ENCODE data around the gene TIAM1. TPM values are rescaled to one million over a fixed set of nuclear protein-coding genes. Genes with fewer than 3 reads are reported as not detected.

Gene TIAM1
- total and polyA plus RNA-seq, 4 donors = 3.5 to 58.0 (median 11.8) TPM

DNA sequence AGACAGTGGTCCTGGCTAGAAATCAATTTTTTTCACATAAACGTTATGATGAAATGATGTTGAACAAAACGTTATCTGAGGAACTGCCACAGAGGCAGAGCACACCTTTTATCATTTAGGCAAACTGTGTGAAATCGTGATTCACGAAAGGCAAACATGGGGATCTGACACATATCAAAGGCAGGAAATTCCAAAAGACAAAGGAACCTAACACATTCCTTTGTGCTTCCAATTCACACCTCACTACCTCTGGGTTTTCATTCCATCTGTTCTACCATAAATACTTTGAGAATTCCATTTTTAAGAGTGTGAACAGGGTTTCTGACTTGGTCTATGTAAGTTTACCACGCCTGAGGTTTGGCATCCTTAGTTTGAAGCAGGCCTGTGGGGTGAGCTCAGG is 186.3 kb downstream of the TIAM1 start:
- no peak for ATAC-seq (ENCODE audit: insufficient read depth, low FRiP score)
- WGBS, 2 donors = 73% methylated on average over 5 of the region's 5 CpGs
- no peak overlapping the region for H3K9ac ChIP-seq (ENCODE audit: insufficient read depth in 1 of 2, low read length in 2 of 2)
- H3K27me3 ChIP-seq (ENCODE audit: control insufficient read depth in 3 of 3, insufficient read depth in 3 of 3, low read length in 2 of 3) = no peaks in the 10 kb centered on the region
- TF ChIP-seq, protein P1, sequence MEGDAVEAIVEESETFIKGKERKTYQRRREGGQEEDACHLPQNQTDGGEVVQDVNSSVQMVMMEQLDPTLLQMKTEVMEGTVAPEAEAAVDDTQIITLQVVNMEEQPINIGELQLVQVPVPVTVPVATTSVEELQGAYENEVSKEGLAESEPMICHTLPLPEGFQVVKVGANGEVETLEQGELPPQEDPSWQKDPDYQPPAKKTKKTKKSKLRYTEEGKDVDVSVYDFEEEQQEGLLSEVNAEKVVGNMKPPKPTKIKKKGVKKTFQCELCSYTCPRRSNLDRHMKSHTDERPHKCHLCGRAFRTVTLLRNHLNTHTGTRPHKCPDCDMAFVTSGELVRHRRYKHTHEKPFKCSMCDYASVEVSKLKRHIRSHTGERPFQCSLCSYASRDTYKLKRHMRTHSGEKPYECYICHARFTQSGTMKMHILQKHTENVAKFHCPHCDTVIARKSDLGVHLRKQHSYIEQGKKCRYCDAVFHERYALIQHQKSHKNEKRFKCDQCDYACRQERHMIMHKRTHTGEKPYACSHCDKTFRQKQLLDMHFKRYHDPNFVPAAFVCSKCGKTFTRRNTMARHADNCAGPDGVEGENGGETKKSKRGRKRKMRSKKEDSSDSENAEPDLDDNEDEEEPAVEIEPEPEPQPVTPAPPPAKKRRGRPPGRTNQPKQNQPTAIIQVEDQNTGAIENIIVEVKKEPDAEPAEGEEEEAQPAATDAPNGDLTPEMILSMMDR (IDR thresholded peaks at IDR 0.05; ENCODE audit: control extremely low read depth, extremely low read depth) = no peak
- no peak for DNase-seq
- peaks cover 4 to 12% (median 7%) of the 10 kb centered on the region in 4 donors for H3K9me3 ChIP-seq (ENCODE audit: control insufficient read depth in 4 of 4, insufficient read depth in 3 of 4, low read length in 3 of 4)
- H3K4me1 ChIP-seq (ENCODE audit: control insufficient read depth in 5 of 5, insufficient read depth in 5 of 5, low read length in 5 of 5) = peaks cover 0 to 34% (median 11%) of the 10 kb centered on the region in 5 donors
- no peak overlapping the region for H3K4me3 ChIP-seq
- H3K27ac ChIP-seq (ENCODE audit: low read depth in 1 of 2, low read length in 1 of 2) = no peak overlapping the region
- H3K36me3 ChIP-seq (ENCODE audit: control insufficient read depth in 4 of 4, insufficient read depth in 4 of 4, low read length in 4 of 4) = peaks cover 0 to 20% (median 5%) of the 10 kb centered on the region in 4 donors

DNA sequence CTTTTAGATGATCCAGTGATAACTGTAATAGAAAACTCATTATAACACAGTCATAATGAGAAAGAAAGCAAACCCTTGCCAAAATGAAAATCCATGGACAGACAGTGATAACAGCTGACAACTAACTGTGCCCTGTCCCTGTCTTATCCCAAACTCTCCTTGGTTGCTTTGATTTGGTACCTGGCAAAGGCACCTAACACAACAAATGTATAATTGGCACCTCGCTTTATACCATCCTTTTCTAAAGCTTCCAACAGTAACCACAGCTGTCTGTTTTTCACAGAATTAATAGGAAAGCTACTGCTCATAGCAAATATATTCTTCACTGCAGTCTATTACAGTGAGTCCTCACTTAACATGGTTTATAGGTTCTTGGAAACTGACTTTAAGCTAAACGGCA is 187.4 kb downstream of the TIAM1 start:
- peak in 1 of 3 donors; percentile 18 for DNase-seq
- Histone ChIP-seq H3K9ac (ENCODE audit: insufficient read depth in 1 of 2, low read length in 2 of 2) (no peak overlapping the region), H3K27ac (ENCODE audit: low read depth in 1 of 2, low read length in 1 of 2) (no peak overlapping the region), H3K27me3 (ENCODE audit: control insufficient read depth in 3 of 3, insufficient read depth in 3 of 3, low read length in 2 of 3) (no peaks in the 10 kb centered on the region), H3K36me3 (ENCODE audit: control insufficient read depth in 4 of 4, insufficient read depth in 4 of 4, low read length in 4 of 4) (peaks cover 0 to 21% (median 6%) of the 10 kb centered on the region in 4 donors), H3K4me3 (no peak overlapping the region), H3K9me3 (ENCODE audit: control insufficient read depth in 4 of 4, insufficient read depth in 3 of 4, low read length in 3 of 4) (peaks cover 4 to 13% (median 7%) of the 10 kb centered on the region in 4 donors), H3K4me1 (ENCODE audit: control insufficient read depth in 5 of 5, insufficient read depth in 5 of 5, low read length in 5 of 5) (peaks cover 0 to 32% (median 11%) of the 10 kb centered on the region in 5 donors)
- WGBS, 2 donors = 94 to 96% methylated on average over 2 of the region's 2 CpGs
- ATAC-seq (ENCODE audit: insufficient read depth, low FRiP score) = no peak
- TF ChIP-seq, protein P1 (IDR thresholded peaks at IDR 0.05; ENCODE audit: control extremely low read depth, extremely low read depth) = no peak

DNA sequence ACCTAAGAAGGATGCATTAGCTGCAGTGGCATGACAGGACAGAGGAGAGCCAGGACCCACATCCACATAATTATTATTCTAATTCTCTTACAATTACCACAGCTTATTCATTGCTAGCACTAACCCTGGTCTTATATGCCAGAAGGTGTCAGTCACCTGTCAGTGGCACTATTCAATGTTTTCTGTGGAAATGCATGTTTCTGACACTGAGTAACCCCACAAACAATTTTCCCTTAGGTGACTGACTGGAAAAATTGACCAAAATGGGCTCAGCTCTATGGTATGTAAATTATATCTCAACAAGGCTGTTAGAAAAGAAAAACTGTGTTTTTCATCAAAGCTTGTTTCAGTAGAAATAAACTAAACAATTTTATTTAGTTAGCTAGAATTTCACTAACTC is 187.9 kb downstream of the TIAM1 start:
- TF ChIP-seq, protein P1 (IDR thresholded peaks at IDR 0.05; ENCODE audit: control extremely low read depth, extremely low read depth) = no peak

More for the DNA sequence above, 187.9 kb downstream of the TIAM1 start:
- ATAC-seq (ENCODE audit: insufficient read depth, low FRiP score) (no peak), DNase-seq (no peak)
- Histone ChIP-seq H3K36me3 (ENCODE audit: control insufficient read depth in 4 of 4, insufficient read depth in 4 of 4, low read length in 4 of 4) (peaks cover 0 to 26% (median 9%) of the 10 kb centered on the region in 4 donors), H3K27me3 (ENCODE audit: control insufficient read depth in 3 of 3, insufficient read depth in 3 of 3, low read length in 2 of 3) (no peaks in the 10 kb centered on the region), H3K9ac (ENCODE audit: insufficient read depth in 1 of 2, low read length in 2 of 2) (no peak overlapping the region), H3K27ac (ENCODE audit: low read depth in 1 of 2, low read length in 1 of 2) (no peak overlapping the region), H3K4me3 (no peak overlapping the region), H3K4me1 (ENCODE audit: control insufficient read depth in 5 of 5, insufficient read depth in 5 of 5, low read length in 5 of 5) (peaks cover 0 to 27% (median 8%) of the 10 kb centered on the region in 5 donors), H3K9me3 (ENCODE audit: control insufficient read depth in 4 of 4, insufficient read depth in 3 of 4, low read length in 3 of 4) (peaks cover 5 to 13% (median 7%) of the 10 kb centered on the region in 4 donors)

Measured in lung (tissue), 12 donors.